ENCODE results near the gene ERP44.

The ERP44 gene

GRCh38 chr9:100021931-100022330 is 76.9 kb downstream of the ERP44 start:
- TF ChIP-seq FOXP2 (optimal IDR thresholded peaks at IDR 0.05; ENCODE audit: borderline replicate concordance, extremely low read depth, extremely low read length, insufficient read depth): no peak
- no peak for TF ChIP-seq POLR2AphosphoS5 (IDR thresholded peaks at IDR 0.05; ENCODE audit: low read depth, low read length)
- no peak for TF ChIP-seq REST (IDR thresholded peaks at IDR 0.05; ENCODE audit: insufficient read depth in 1 of 2, low read depth in 2 of 2, low read length in 2 of 2)
- TF ChIP-seq TAF1 (IDR thresholded peaks at IDR 0.05; ENCODE audit: borderline replicate concordance, insufficient read depth, low read length): no peak
- TF ChIP-seq SIN3A (IDR thresholded peaks at IDR 0.05; ENCODE audit: borderline replicate concordance, insufficient read depth, low read length): no peak

- TF ChIP-seq TAF1 (IDR thresholded peaks at IDR 0.05; ENCODE audit: borderline replicate concordance, insufficient read depth, low read length) (no peak), REST (IDR thresholded peaks at IDR 0.05; ENCODE audit: insufficient read depth in 1 of 2, low read depth in 2 of 2, low read length in 2 of 2) (no peak), POLR2AphosphoS5 (IDR thresholded peaks at IDR 0.05; ENCODE audit: low read depth, low read length) (no peak), SIN3A (IDR thresholded peaks at IDR 0.05; ENCODE audit: borderline replicate concordance, insufficient read depth, low read length) (no peak), FOXP2 (optimal IDR thresholded peaks at IDR 0.05; ENCODE audit: borderline replicate concordance, extremely low read depth, extremely low read length, insufficient read depth) (no peak)
These were observed 78.5 kb downstream of the ERP44 start for GRCh38 chr9:100020121-100020795.

GRCh38 chr9:100019541-100019940 is 79.3 kb downstream of the ERP44 start:
- TF ChIP-seq TAF1 (IDR thresholded peaks at IDR 0.05; ENCODE audit: borderline replicate concordance, insufficient read depth, low read length): no peak
- TF ChIP-seq REST (IDR thresholded peaks at IDR 0.05; ENCODE audit: insufficient read depth in 1 of 2, low read depth in 2 of 2, low read length in 2 of 2): no peak
- TF ChIP-seq POLR2AphosphoS5 (IDR thresholded peaks at IDR 0.05; ENCODE audit: low read depth, low read length): no peak
- TF ChIP-seq FOXP2 (optimal IDR thresholded peaks at IDR 0.05; ENCODE audit: borderline replicate concordance, extremely low read depth, extremely low read length, insufficient read depth): no peak
- TF ChIP-seq SIN3A (IDR thresholded peaks at IDR 0.05; ENCODE audit: borderline replicate concordance, insufficient read depth, low read length): no peak

- TF ChIP-seq REST (IDR thresholded peaks at IDR 0.05; ENCODE audit: insufficient read depth in 1 of 2, low read depth in 2 of 2, low read length in 2 of 2) (no peak), FOXP2 (optimal IDR thresholded peaks at IDR 0.05; ENCODE audit: borderline replicate concordance, extremely low read depth, extremely low read length, insufficient read depth) (no peak), SIN3A (IDR thresholded peaks at IDR 0.05; ENCODE audit: borderline replicate concordance, insufficient read depth, low read length) (no peak), POLR2AphosphoS5 (IDR thresholded peaks at IDR 0.05; ENCODE audit: low read depth, low read length) (no peak), TAF1 (IDR thresholded peaks at IDR 0.05; ENCODE audit: borderline replicate concordance, insufficient read depth, low read length) (no peak)
These were observed 84.0 kb downstream of the ERP44 start for GRCh38 chr9:100014846-100015245.
